ENCODE measurements around the gene FILIP1L. TPM values are rescaled to one million over a fixed set of nuclear protein-coding genes. Genes with fewer than 3 reads are reported as not detected.

The FILIP1L gene
- total RNA-seq, 1 experiment from 2014 or later, result 0.17 TPM

DNA sequence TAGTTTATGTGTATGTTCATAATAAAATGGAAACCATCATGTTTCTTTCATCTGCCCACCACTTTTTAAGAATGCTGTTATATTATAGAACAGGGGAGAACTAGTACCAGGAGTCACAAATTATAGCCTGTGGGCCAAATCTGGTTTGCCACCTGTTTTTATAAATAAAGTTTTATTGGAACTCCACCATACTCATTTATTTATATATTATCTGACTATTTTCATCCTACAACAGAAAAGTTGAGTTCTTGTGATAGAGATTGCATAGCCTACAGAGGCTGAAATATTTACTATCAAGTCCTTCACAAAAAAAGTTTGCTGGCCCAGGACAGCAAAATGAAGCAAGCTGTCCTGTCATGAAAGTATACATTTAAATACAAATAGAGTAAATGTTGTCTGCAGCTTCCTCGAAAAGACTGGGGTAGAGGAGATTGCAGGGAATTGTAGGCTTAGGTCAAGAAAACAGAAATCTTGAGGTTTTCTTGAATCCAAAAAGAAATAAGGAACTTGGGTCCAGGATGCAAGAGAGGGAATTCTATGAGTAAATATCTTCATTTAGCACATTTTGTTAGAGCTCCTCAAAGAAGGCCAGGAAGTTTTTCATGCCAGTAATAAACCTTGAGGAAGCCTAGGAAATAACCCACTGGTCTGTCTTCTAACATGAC is 41.1 kb downstream of the FILIP1L start:
- CTCF ChIA-PET, result interaction anchor here (1.0 kb wide), 1 partner anchor 181 kb away, joined by 3 read pairs; no protein-coding TSS in a partner anchor
- Histone ChIP-seq H4K20me1 (ENCODE audit: insufficient read depth) (no peaks in the 10 kb centered on the region; the same call in 1 of the 2 replicates), H2AFZ (ENCODE audit: low read depth, low read length, poor library complexity, severe bottlenecking) (no peak overlapping the region), H3K9ac (ENCODE audit: low read length) (no peak overlapping the region), H3K9me3 (ENCODE audit: control insufficient read depth in 1 of 2, insufficient read depth in 1 of 2, low read depth in 1 of 2, low read length in 2 of 2) (no peaks in the 10 kb centered on the region), H3K36me3 (ENCODE audit: control insufficient read depth in 1 of 2, insufficient read depth in 2 of 2, low read length in 2 of 2) (no peaks in the 10 kb centered on the region), H3K27me3 (ENCODE audit: insufficient read depth, low read length) (no peaks in the 10 kb centered on the region), H3K9me2 (ENCODE audit: insufficient read depth) (no peaks in the 10 kb centered on the region), H3K4me2 (ENCODE audit: low read length) (no peak overlapping the region), H3K27ac (ENCODE audit: low read depth, low read length) (no peak overlapping the region), H3K4me1 (ENCODE audit: control insufficient read depth in 1 of 2, insufficient read depth in 2 of 2, low read length in 2 of 2) (peaks cover 0 to 3% of the 10 kb centered on the region in 2 experiments; a peak in 1 of 4 replicates), H3K4me3 (replicated peaks in 1 of 2; ENCODE audit: low read depth in 1 of 2, low read length in 2 of 2) (no peak overlapping the region), H3K79me2 (ENCODE audit: insufficient read depth, low read length) (no peaks in the 10 kb centered on the region)
- POLR2A ChIA-PET, result interaction anchor here (0.6 kb wide), 1 partner anchor 519 kb away, joined by 8 read pairs; no protein-coding TSS in a partner anchor
- no peak for TF ChIP-seq JUND (IDR thresholded peaks at IDR 0.05)
- TF ChIP-seq SRF (IDR thresholded peaks at IDR 0.05; ENCODE audit: low read depth), result no peak
- no peak for DNase-seq (ENCODE audit: low read depth, low spot score)
- no TSS peak for BruUV-seq (replicated peaks)
- intact Hi-C loops (cut with micrococcal nuclease), result no loop called here
- RAD21 ChIA-PET (ENCODE audit: low non-redundant PET in 1 of 2, low total read pairs in 2 of 2, uncharacterized antibody in 2 of 2, unreplicated experiment in 2 of 2), result no interaction called here
- ATAC-seq, result no peak

DNA sequence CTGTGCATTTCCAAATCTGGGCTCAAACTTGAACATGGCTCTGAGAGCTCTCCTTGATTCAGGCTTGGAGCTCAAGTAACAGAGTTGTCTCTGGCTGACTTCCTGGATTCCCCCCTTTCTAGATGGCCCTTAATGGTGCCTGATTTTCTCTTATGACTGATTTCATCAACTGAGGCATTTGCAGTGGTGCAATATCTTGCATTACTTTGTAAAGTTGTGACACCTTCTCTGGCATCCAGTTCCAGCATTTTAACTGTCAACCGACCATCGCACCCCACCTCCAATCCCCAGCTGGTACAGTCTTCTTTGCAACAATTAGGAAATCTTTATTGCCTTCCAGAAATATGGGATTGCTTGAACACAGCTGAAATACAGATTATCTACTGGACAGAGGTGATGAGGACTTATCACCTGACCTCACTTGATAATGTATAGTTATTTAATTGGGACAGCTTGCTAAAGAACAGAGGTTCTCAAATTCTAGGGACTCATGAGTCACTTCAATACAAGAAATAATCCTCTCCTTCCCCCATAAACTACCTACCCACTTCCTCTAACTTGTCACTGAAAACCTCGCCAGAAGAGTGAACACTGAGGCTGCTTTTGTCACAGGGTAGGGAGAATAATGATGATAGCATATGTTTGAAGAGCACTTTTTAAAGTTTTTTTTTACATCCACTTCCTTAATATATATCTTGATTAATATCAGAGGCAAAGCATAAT is 41.8 kb downstream of the FILIP1L start:
- intact Hi-C loops (cut with micrococcal nuclease), result no loop called here
- no peak for ATAC-seq
- TF ChIP-seq CBX3 (IDR thresholded peaks at IDR 0.05; ENCODE audit: low read depth), result no peak
- POLR2A ChIA-PET, result no interaction called here
- Histone ChIP-seq H3K4me2 (ENCODE audit: low read length) (no peak overlapping the region), H3K4me1 (ENCODE audit: control insufficient read depth in 1 of 2, insufficient read depth in 2 of 2, low read length in 2 of 2) (peaks cover 0 to 3% of the 10 kb centered on the region in 2 experiments; a peak in 1 of 4 replicates), H2AFZ (ENCODE audit: low read depth, low read length, poor library complexity, severe bottlenecking) (no peak overlapping the region), H3K36me3 (ENCODE audit: control insufficient read depth in 1 of 2, insufficient read depth in 2 of 2, low read length in 2 of 2) (no peaks in the 10 kb centered on the region), H3K27me3 (ENCODE audit: insufficient read depth, low read length) (no peaks in the 10 kb centered on the region), H3K9me2 (ENCODE audit: insufficient read depth) (no peaks in the 10 kb centered on the region), H3K4me3 (replicated peaks in 1 of 2; ENCODE audit: low read depth in 1 of 2, low read length in 2 of 2) (no peak overlapping the region), H3K9me3 (ENCODE audit: control insufficient read depth in 1 of 2, insufficient read depth in 1 of 2, low read depth in 1 of 2, low read length in 2 of 2) (no peaks in the 10 kb centered on the region), H3K79me2 (ENCODE audit: insufficient read depth, low read length) (no peaks in the 10 kb centered on the region), H4K20me1 (ENCODE audit: insufficient read depth) (no peaks in the 10 kb centered on the region; the same call in 1 of the 2 replicates), H3K27ac (ENCODE audit: low read depth, low read length) (no peak overlapping the region), H3K9ac (ENCODE audit: low read length) (no peak overlapping the region)
- BruUV-seq (replicated peaks), result no TSS peak
- CTCF ChIA-PET, result interaction anchor here (1.2 kb wide), 1 partner anchor 182 kb away, joined by 3 read pairs; no protein-coding TSS in a partner anchor
- RAD21 ChIA-PET (ENCODE audit: low non-redundant PET in 1 of 2, low total read pairs in 2 of 2, uncharacterized antibody in 2 of 2, unreplicated experiment in 2 of 2), result no interaction called here
- DNase-seq (ENCODE audit: low read depth, low spot score), result no peak

Measured in HCT116 (cell line).